Gastrocnemius medialis (tissue), 4 donors: ENCODE results near the gene TACR1. TPM values are rescaled to one million over a fixed set of nuclear protein-coding genes. Genes with fewer than 3 reads are reported as not detected.

Source experiments
- ATAC-seq, 2 donors: fragments of 150-250 bp; one replicate each; pipeline ENCODE4 v1.9.1; 2016
- DNase-seq, 2 donors: peaks; one replicate each; pipeline ENCODE4 v3.0.0-alpha.2; 2019
- H3K27ac ChIP-seq, 4 donors: fragments of 200-600 bp; sonication (generic); 1 replicate in 1 of 4; 2 replicates in 3 of 4; pipeline ENCODE4 v1.5.1; 2016 to 2018; ENCODE audit warnings: mild to moderate bottlenecking in 2 of 4, moderate library complexity in 1 of 4
- H3K27me3 ChIP-seq, 3 donors: fragments of 200-600 bp; sonication (generic) in 2 of 3; 1 replicate in 1 of 3; 2 replicates in 2 of 3; pipeline versions ENCODE4 v1.5.1 to v1.6.0; 2016 to 2019; ENCODE audit warnings: mild to moderate bottlenecking in 1 of 3, moderate library complexity in 1 of 3
- H3K36me3 ChIP-seq, 2 donors: fragments of 200-600 bp; sonication (generic) in 1 of 2; one replicate each; pipeline ENCODE4 v1.5.1; 2017 to 2018
- H3K4me1 ChIP-seq, 2 donors: fragments of 200-600 bp; sonication (generic) in 1 of 2; one replicate each; pipeline ENCODE4 v1.5.1; 2016 to 2017; ENCODE audit warnings: mild to moderate bottlenecking in 2 of 2
- H3K4me3 ChIP-seq, 4 donors: fragments of 200-600 bp; sonication (generic) in 3 of 4; 1 replicate in 1 of 4; 2 replicates in 3 of 4; pipeline ENCODE4 v1.5.1; 2016 to 2019; ENCODE audit warnings: mild to moderate bottlenecking in 2 of 4
- H3K9me3 ChIP-seq, 3 donors: fragments of 200-600 bp; sonication (generic) in 2 of 3; 1 replicate in 1 of 3; 2 replicates in 2 of 3; pipeline ENCODE4 v1.5.1; 2016 to 2019
- POLR2A ChIP-seq, 2 donors: fragments of 450-650 bp; IDR thresholded peaks; one replicate each; pipeline ENCODE4 v1.6.1; 2017; ENCODE audit warnings: antibody characterized with exemption in 2 of 2, mild to moderate bottlenecking in 2 of 2, moderate library complexity in 2 of 2
- in situ Hi-C, 4 donors: fragments of 200-750 bp; cut with MboI; loops; one replicate each; pipeline versions ENCODE4 v1.15.0 to v1.8.0; 2017; ENCODE audit warnings: low sequenced_read_pairs in 4 of 4
- intact Hi-C: fragments of 100-400 bp; cut with DNase I; formaldehyde crosslinking; loops from one replicate; pipeline ENCODE4 v1.15.1; 2023; ENCODE audit warnings: low total_unique reads
- total RNA-seq, 4 donors: library from RNA; depleted of rRNA; stranded (reverse); fragments of >200 nt; gene quantifications; one replicate each; pipeline versions ENCODE4 v1.1.0 to v1.2.3, GENCODE V29; 2016
- TF ChIP-seq, protein P1 (sequence below), 5 experiments: fragments of 450-650 bp in 3 of 5; fragments of 200-600 bp in 2 of 5; sonication (generic) in 2 of 5; IDR thresholded peaks in 4 of 5; conservative IDR thresholded peaks in 1 of 5; 1 replicate in 4 of 5; 2 replicates in 1 of 5; pipeline ENCODE4 v1.5.1; 2016 to 2019; ENCODE audit warnings: antibody characterized with exemption in 5 of 5, mild to moderate bottlenecking in 3 of 5, moderate library complexity in 3 of 5

TACR1 gene
- total RNA-seq, 4 donors from 2014 or later, result 0.07 to 0.42 (median 0.19) TPM

GRCh38 chr2:75100011-75100800 lies 99.1 kb downstream of the TACR1 start:
- ATAC-seq, result no peak
- no peak overlapping the region for H3K4me3 ChIP-seq
- DNase-seq, result no peak
- H3K4me1 ChIP-seq, result no peaks in the 10 kb centered on the region
- TF ChIP-seq POLR2A (IDR thresholded peaks at IDR 0.05), result no peak
- TF ChIP-seq, protein P1, sequence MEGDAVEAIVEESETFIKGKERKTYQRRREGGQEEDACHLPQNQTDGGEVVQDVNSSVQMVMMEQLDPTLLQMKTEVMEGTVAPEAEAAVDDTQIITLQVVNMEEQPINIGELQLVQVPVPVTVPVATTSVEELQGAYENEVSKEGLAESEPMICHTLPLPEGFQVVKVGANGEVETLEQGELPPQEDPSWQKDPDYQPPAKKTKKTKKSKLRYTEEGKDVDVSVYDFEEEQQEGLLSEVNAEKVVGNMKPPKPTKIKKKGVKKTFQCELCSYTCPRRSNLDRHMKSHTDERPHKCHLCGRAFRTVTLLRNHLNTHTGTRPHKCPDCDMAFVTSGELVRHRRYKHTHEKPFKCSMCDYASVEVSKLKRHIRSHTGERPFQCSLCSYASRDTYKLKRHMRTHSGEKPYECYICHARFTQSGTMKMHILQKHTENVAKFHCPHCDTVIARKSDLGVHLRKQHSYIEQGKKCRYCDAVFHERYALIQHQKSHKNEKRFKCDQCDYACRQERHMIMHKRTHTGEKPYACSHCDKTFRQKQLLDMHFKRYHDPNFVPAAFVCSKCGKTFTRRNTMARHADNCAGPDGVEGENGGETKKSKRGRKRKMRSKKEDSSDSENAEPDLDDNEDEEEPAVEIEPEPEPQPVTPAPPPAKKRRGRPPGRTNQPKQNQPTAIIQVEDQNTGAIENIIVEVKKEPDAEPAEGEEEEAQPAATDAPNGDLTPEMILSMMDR (IDR thresholded peaks at IDR 0.05 in 4 of 5, conservative IDR thresholded peaks at IDR 0.05 in 1 of 5), result no peak
- no peak overlapping the region for H3K27ac ChIP-seq
- H3K27me3 ChIP-seq, result no peaks in the 10 kb centered on the region
- intact Hi-C loops, result no loop called here
- H3K9me3 ChIP-seq, result no peaks in the 10 kb centered on the region
- H3K36me3 ChIP-seq, result no peaks in the 10 kb centered on the region
- in situ Hi-C loops, result no loop called here

DNA sequence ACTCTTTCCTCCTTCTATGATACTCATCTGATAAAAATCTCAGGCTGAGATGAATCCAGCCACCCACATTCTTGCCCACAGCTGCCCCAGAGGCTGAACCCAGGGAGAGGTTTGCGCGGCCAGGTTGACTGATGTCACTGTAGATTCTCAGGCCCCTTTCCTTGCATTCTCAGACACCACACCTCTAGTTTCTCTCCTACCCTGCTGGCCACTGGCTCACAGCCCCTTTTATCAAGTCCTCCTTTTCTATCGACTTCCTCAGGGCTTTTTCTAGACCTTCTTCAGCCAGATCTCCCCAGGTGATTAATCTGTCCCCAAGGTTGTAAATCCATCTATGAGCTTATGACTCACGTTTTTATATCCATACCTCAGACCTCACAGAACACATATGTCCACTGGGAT lies 99.8 kb downstream of the TACR1 start:
- DNase-seq (no peak), ATAC-seq (no peak)
- Histone ChIP-seq H3K4me3 (no peak overlapping the region), H3K4me1 (no peaks in the 10 kb centered on the region), H3K36me3 (no peaks in the 10 kb centered on the region), H3K27ac (no peak overlapping the region), H3K27me3 (no peaks in the 10 kb centered on the region), H3K9me3 (no peaks in the 10 kb centered on the region)
- in situ Hi-C loops, result no loop called here
- intact Hi-C loops, result no loop called here
- TF ChIP-seq, protein P1 (IDR thresholded peaks at IDR 0.05 in 4 of 5, conservative IDR thresholded peaks at IDR 0.05 in 1 of 5), result no peak

DNA sequence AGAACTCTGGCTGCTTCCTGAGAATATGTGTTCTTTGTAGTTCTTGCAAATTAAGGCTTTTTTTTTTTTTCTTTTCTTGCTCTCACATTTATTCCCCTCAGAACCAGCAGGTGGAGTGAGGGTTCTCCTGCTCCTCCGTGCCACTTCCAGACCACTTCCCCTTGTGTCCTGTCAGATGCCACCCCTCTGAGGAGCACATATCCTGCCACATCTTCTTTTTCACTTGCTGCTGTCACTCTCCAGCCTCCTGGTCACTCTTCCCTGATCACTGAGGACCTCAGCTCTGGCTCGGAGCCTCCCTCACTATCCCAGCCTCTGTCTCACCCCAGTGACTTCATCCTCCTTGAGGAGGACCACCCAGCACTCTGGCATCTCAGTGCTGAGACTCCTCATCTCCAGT lies 100.5 kb downstream of the TACR1 start:
- Histone ChIP-seq H3K36me3 (no peaks in the 10 kb centered on the region), H3K9me3 (no peaks in the 10 kb centered on the region), H3K27me3 (no peaks in the 10 kb centered on the region), H3K4me1 (no peaks in the 10 kb centered on the region), H3K27ac (no peak overlapping the region), H3K4me3 (no peak overlapping the region)
- DNase-seq, result no peak
- no peak for ATAC-seq
- in situ Hi-C loops, result no loop called here
- TF ChIP-seq, protein P1 (IDR thresholded peaks at IDR 0.05 in 4 of 5, conservative IDR thresholded peaks at IDR 0.05 in 1 of 5), result no peak
- TF ChIP-seq POLR2A (IDR thresholded peaks at IDR 0.05), result no peak
- intact Hi-C loops, result no loop called here

DNA sequence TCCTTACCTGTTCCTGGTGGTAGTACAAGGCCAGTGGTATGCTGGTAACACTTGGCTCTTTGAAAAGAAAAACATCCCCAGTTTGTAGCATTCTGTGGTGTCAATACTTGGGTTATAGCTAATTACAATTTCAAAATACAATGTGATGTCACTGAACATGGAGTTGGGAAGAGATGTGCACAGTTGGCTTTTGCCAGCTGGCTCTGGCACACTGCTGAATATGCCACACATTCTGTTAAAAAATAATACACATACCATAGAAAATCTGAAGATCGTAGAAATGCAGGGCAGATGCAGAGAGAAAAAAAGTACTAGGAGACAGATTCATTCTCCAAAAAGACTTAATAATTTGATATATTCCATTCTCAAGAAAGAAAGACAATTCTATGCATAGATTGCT lies 101.5 kb downstream of the TACR1 start:
- intact Hi-C loops, result no loop called here
- Histone ChIP-seq H3K9me3 (no peaks in the 10 kb centered on the region), H3K36me3 (no peaks in the 10 kb centered on the region), H3K4me3 (no peak overlapping the region), H3K4me1 (no peaks in the 10 kb centered on the region), H3K27ac (no peak overlapping the region), H3K27me3 (no peaks in the 10 kb centered on the region)
- no peak for DNase-seq
- in situ Hi-C loops, result no loop called here
- no peak for ATAC-seq
- TF ChIP-seq, protein P1 (IDR thresholded peaks at IDR 0.05 in 4 of 5, conservative IDR thresholded peaks at IDR 0.05 in 1 of 5), result no peak
- no peak for TF ChIP-seq POLR2A (IDR thresholded peaks at IDR 0.05)

GRCh38 chr2:75094405-75094804 lies 104.9 kb downstream of the TACR1 start:
- intact Hi-C loops, result no loop called here
- H3K36me3 ChIP-seq, result no peaks in the 10 kb centered on the region
- TF ChIP-seq, protein P1 (IDR thresholded peaks at IDR 0.05 in 4 of 5, conservative IDR thresholded peaks at IDR 0.05 in 1 of 5), result no peak
- TF ChIP-seq POLR2A (IDR thresholded peaks at IDR 0.05), result no peak
- in situ Hi-C loops, result no loop called here
- no peak overlapping the region for H3K4me3 ChIP-seq
- no peaks in the 10 kb centered on the region for H3K9me3 ChIP-seq
- no peak overlapping the region for H3K27ac ChIP-seq
- H3K4me1 ChIP-seq, result no peaks in the 10 kb centered on the region
- ATAC-seq (no peak), DNase-seq (no peak)
- no peaks in the 10 kb centered on the region for H3K27me3 ChIP-seq
